ENCODE measurements around the gene CRLF3. TPM values are rescaled to one million over a fixed set of nuclear protein-coding genes. Genes with fewer than 3 reads are reported as not detected.

The CRLF3 gene, protein sequence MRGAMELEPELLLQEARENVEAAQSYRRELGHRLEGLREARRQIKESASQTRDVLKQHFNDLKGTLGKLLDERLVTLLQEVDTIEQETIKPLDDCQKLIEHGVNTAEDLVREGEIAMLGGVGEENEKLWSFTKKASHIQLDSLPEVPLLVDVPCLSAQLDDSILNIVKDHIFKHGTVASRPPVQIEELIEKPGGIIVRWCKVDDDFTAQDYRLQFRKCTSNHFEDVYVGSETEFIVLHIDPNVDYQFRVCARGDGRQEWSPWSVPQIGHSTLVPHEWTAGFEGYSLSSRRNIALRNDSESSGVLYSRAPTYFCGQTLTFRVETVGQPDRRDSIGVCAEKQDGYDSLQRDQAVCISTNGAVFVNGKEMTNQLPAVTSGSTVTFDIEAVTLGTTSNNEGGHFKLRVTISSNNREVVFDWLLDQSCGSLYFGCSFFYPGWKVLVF
- 10.9 and 13.9 TPM in 2 replicates for polyA plus RNA-seq (2012; rRNA removed)
- 15.6 and 16.6 TPM in 2 replicates for polyA plus RNA-seq (2012; cell fraction: cytosol; rRNA removed)
- 5.2 and 9.1 TPM in 2 replicates for polyA plus RNA-seq (2012; cell fraction: nucleus; rRNA removed)

DNA sequence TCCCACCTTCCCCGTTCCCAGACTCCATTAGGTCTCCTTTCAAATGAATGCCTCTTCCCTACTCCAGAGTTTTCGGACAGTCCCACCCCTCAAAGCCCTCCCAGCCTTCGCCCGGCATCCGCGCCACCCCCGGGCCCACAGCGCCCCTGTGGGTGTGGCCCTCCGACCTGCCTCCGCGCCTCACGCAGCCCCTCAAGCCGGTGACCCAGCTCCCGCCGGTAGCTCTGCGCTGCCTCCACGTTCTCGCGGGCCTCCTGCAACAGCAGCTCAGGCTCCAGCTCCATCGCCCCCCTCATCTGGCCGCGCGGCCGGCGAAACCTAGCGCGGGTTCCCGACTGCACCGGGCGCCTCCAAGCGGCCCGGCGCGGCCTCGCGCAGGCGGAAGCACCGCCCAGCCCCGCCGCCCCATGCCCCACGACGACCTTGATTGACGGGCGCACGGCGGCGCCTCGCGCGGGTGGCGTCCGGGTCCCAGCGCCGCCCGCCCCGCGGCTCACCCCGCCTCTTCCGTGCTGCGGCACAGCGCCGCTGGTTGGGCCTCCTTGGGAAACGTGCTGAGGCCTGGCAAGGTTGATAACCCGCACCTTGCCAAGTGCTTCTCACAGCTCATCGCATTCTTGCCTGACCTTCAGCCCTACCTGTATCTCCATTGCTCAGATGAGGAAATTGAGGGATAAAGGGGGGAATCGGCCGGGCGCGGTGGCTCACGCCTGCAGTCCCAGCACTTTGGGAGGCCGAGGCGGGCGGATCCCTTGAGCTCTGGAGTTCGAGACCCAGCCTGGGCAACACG, at the start of gene CRLF3:
Gene CRLF3 (minus strand): TSS at position 337 of the 790 bp plus-strand sequence. CDS start 41 bp downstream, at position 296.
- Histone ChIP-seq H2AFZ (ENCODE audit: low read depth) (peak within 1 kb of the TSS; percentile 99), H4K20me1 (ENCODE audit: insufficient read depth) (no peaks in the 10 kb centered on the region), H3K79me2 (ENCODE audit: insufficient read depth) (peaks cover 49% of the 10 kb centered on the region), H3K9ac (peak within 1 kb of the TSS; percentile 90), H3K27ac (ENCODE audit: low read depth in 2 of 2, low read length in 1 of 2) (peak within 1 kb of the TSS; percentile 75 to 80), H3K4me1 (ENCODE audit: control insufficient read depth in 1 of 2, insufficient read depth in 2 of 2, low read depth in 1 of 2, low read length in 1 of 2) (peaks cover 0 to 9% of the 10 kb centered on the region in 2 experiments; a peak in 2 of 4 replicates), H3K4me3 (ENCODE audit: low read depth in 2 of 2, low read length in 1 of 2) (peak within 1 kb of the TSS; percentile 65 to 95), H3K4me2 (peak within 1 kb of the TSS; percentile 85), H3F3A (replicated peaks; ENCODE audit: insufficient read depth) (peaks cover 19% of the 10 kb centered on the region), H3K9me3 (no peaks in the 10 kb centered on the region), H3K36me3 (replicated peaks in 1 of 2; ENCODE audit: control insufficient read depth in 1 of 2, insufficient read depth in 2 of 2, low read length in 1 of 2) (no peaks in the 10 kb centered on the region), H3K9me2 (no peaks in the 10 kb centered on the region), H3K27me3 (ENCODE audit: insufficient read depth) (no peaks in the 10 kb centered on the region)
- ChIA-PET CTCF (interaction anchor here (1.1 to 1.9 kb wide), 4 partner anchors 15 to 115 kb away, joined by 3 to 6 read pairs (median 4); no protein-coding TSS in a partner anchor), POLR2A (no interaction called here)
- TF ChIP-seq ZBTB33 (IDR thresholded peaks at IDR 0.05; ENCODE audit: borderline replicate concordance, low read depth) (0 out of 2 replicates have a peak, but pooled peaks have one; percentile 36), RAD21 (IDR thresholded peaks at IDR 0.05; ENCODE audit: low read length) (peak; percentile 35; the same call in 1 of the 2 replicates), PBX3 (IDR thresholded peaks at IDR 0.05) (peak; percentile 98), MAX (IDR thresholded peaks at IDR 0.05; ENCODE audit: low read depth) (peak; percentile 90), POLR2AphosphoS5 (IDR thresholded peaks at IDR 0.05; ENCODE audit: low read depth, low read length) (peak; percentile 82), TAF1 (IDR thresholded peaks at IDR 0.05; ENCODE audit: borderline replicate concordance, low read depth, low read length) (peak; percentile 57; the same call in 1 of the 2 replicates), TCF12 (IDR thresholded peaks at IDR 0.05) (no peak), ELF1 (IDR thresholded peaks at IDR 0.05) (no peak), MXI1 (IDR thresholded peaks at IDR 0.05; ENCODE audit: low read depth, low read length) (peak; percentile 82; the same call in 1 of the 2 replicates), NRF1 (IDR thresholded peaks at IDR 0.05; ENCODE audit: low read depth, low read length) (peak; percentile 50), FOXJ3 (CRISPR knock-in tag; IDR thresholded peaks at IDR 0.05) (no peak), GABPA (IDR thresholded peaks at IDR 0.05; ENCODE audit: low read depth) (peak; percentile 64; the same call in 1 of the 2 replicates), RFX5 (IDR thresholded peaks at IDR 0.05; ENCODE audit: low read length) (no peak), SIN3A (IDR thresholded peaks at IDR 0.05; ENCODE audit: borderline replicate concordance, low read depth, low read length) (peak; percentile 72; the same call in 1 of the 2 replicates)
- TF ChIP-seq, protein P1, sequence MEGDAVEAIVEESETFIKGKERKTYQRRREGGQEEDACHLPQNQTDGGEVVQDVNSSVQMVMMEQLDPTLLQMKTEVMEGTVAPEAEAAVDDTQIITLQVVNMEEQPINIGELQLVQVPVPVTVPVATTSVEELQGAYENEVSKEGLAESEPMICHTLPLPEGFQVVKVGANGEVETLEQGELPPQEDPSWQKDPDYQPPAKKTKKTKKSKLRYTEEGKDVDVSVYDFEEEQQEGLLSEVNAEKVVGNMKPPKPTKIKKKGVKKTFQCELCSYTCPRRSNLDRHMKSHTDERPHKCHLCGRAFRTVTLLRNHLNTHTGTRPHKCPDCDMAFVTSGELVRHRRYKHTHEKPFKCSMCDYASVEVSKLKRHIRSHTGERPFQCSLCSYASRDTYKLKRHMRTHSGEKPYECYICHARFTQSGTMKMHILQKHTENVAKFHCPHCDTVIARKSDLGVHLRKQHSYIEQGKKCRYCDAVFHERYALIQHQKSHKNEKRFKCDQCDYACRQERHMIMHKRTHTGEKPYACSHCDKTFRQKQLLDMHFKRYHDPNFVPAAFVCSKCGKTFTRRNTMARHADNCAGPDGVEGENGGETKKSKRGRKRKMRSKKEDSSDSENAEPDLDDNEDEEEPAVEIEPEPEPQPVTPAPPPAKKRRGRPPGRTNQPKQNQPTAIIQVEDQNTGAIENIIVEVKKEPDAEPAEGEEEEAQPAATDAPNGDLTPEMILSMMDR (IDR thresholded peaks at IDR 0.05) = peak; percentile 61
- DNase-seq = peak; percentile 99
- 14% methylated on average over 50 of the region's 75 CpGs for WGBS (ENCODE audit: low lambda C conversion rate)

Measured in SK-N-SH (cell line).